HEK293 (cell line): ENCODE results near the gene C2CD2L.
A peak's percentile ranks its signal among the peaks of the same experiment; 100 is the strongest.

Experiments
- CTCF ChIP-seq: fragments of 450-650 bp; formaldehyde crosslinking; IDR thresholded peaks from 2 replicates; pipeline ENCODE4 v1.5.1; 2016; ENCODE audit warnings: missing biosample characterization, missing genetic modification characterization
- EGR2 ChIP-seq: fragments of 450-650 bp; formaldehyde crosslinking; IDR thresholded peaks from 2 replicates; pipeline ENCODE4 v1.5.1; 2016; ENCODE audit warnings: low read depth, missing biosample characterization, missing genetic modification characterization
- FEZF1 ChIP-seq: fragments of 450-650 bp; formaldehyde crosslinking; IDR thresholded peaks from 2 replicates; pipeline ENCODE4 v1.5.1; 2016; ENCODE audit warnings: missing biosample characterization, missing genetic modification characterization
- SALL2 ChIP-seq: fragments of 450-650 bp; formaldehyde crosslinking; IDR thresholded peaks from 2 replicates; pipeline ENCODE4 v1.5.0; 2017; ENCODE audit warnings: missing biosample characterization, mild to moderate bottlenecking, missing genetic modification characterization, borderline replicate concordance
- TSHZ1 ChIP-seq: fragments of 450-650 bp; formaldehyde crosslinking; IDR thresholded peaks from 2 replicates; pipeline ENCODE4 v1.5.1; 2016; ENCODE audit warnings: missing biosample characterization, missing genetic modification characterization, borderline replicate concordance
- YY1 ChIP-seq: fragments of 450-650 bp; formaldehyde crosslinking; IDR thresholded peaks from 2 replicates; pipeline ENCODE4 v1.5.1; 2018; ENCODE audit warnings: missing biosample characterization, missing genetic modification characterization
- ZBTB11 ChIP-seq: fragments of 450-650 bp; formaldehyde crosslinking; conservative IDR thresholded peaks from 2 replicates; pipeline ENCODE4 v1.5.1; 2016; ENCODE audit warnings: low read depth, missing biosample characterization, missing genetic modification characterization
- ZBTB20 ChIP-seq: fragments of 450-650 bp; formaldehyde crosslinking; IDR thresholded peaks from 2 replicates; pipeline ENCODE4 v1.5.1; 2016; ENCODE audit warnings: missing biosample characterization, missing genetic modification characterization
- ZBTB26 ChIP-seq: fragments of 450-650 bp; formaldehyde crosslinking; optimal IDR thresholded peaks from 2 replicates; pipeline ENCODE3; 2016; ENCODE audit warnings: missing biosample characterization, mild to moderate bottlenecking, missing genetic modification characterization
- ZNF18 ChIP-seq: fragments of 450-650 bp; formaldehyde crosslinking; IDR thresholded peaks from 2 replicates; pipeline ENCODE4 v1.5.1; 2016; ENCODE audit warnings: missing biosample characterization, missing genetic modification characterization
- ZNF26 ChIP-seq: fragments of 450-650 bp; formaldehyde crosslinking; IDR thresholded peaks from 2 replicates; pipeline ENCODE4 v1.5.1; 2016; ENCODE audit warnings: missing biosample characterization, missing genetic modification characterization
- ZNF324 ChIP-seq: fragments of 450-650 bp; formaldehyde crosslinking; IDR thresholded peaks from 2 replicates; pipeline ENCODE4 v1.5.1; 2016; ENCODE audit warnings: missing biosample characterization, missing genetic modification characterization
- ZNF362 ChIP-seq: fragments of 450-650 bp; formaldehyde crosslinking; IDR thresholded peaks from 2 replicates; pipeline ENCODE4 v1.5.1; 2016; ENCODE audit warnings: missing biosample characterization, missing genetic modification characterization
- ZNF488 ChIP-seq: fragments of 450-650 bp; formaldehyde crosslinking; IDR thresholded peaks from 2 replicates; pipeline ENCODE4 v1.5.1; 2016; ENCODE audit warnings: missing biosample characterization, missing genetic modification characterization
- ZNF558 ChIP-seq: fragments of 450-650 bp; formaldehyde crosslinking; IDR thresholded peaks from 2 replicates; pipeline ENCODE4 v1.5.1; 2016; ENCODE audit warnings: missing biosample characterization, missing genetic modification characterization
- ZNF560 ChIP-seq: fragments of 450-650 bp; formaldehyde crosslinking; IDR thresholded peaks from 2 replicates; pipeline ENCODE4 v1.5.1; 2017; ENCODE audit warnings: missing biosample characterization, missing genetic modification characterization, borderline replicate concordance
- ZNF561 ChIP-seq: fragments of 450-650 bp; IDR thresholded peaks from 2 replicates; pipeline ENCODE4 v1.5.1; 2018; ENCODE audit warnings: missing biosample characterization, missing genetic modification characterization, borderline replicate concordance
- ZNF580 ChIP-seq: fragments of 450-650 bp; formaldehyde crosslinking; IDR thresholded peaks from 2 replicates; pipeline ENCODE4 v1.5.1; 2016; ENCODE audit warnings: missing biosample characterization, missing genetic modification characterization
- ZNF654 ChIP-seq: fragments of 450-650 bp; formaldehyde crosslinking; IDR thresholded peaks from 2 replicates; pipeline ENCODE4 v1.5.1; 2016; ENCODE audit warnings: low read depth, missing biosample characterization, missing genetic modification characterization
- ZNF76 ChIP-seq: fragments of 450-650 bp; formaldehyde crosslinking; IDR thresholded peaks from 2 replicates; pipeline ENCODE4; 2016; ENCODE audit warnings: low read depth, missing biosample characterization, missing genetic modification characterization, borderline replicate concordance
- ZNF785 ChIP-seq: fragments of 450-650 bp; formaldehyde crosslinking; IDR thresholded peaks from 2 replicates; pipeline ENCODE4 v1.5.1; 2016; ENCODE audit warnings: missing biosample characterization, missing genetic modification characterization
- ZNF791 ChIP-seq: fragments of 450-650 bp; formaldehyde crosslinking; IDR thresholded peaks from 2 replicates; pipeline ENCODE4 v1.5.1; 2016; ENCODE audit warnings: missing biosample characterization, missing genetic modification characterization
- ZSCAN30 ChIP-seq: fragments of 450-650 bp; IDR thresholded peaks from 2 replicates; pipeline ENCODE4 v1.5.1; 2018; ENCODE audit warnings: missing biosample characterization, mild to moderate bottlenecking, missing genetic modification characterization, moderate library complexity

C2CD2L gene

GRCh38 chr11:119101759-119102423, 5.3 kb upstream of the C2CD2L start, which contains the start of gene DPAGT1 (continued):
- TF ChIP-seq ZNF785 (tag by site-specific recombination) (no peak), ZNF791 (tag by site-specific recombination) (no peak), ZBTB26 (tag by site-specific recombination) (peak; percentile 35), EGR2 (tag by site-specific recombination) (peak; percentile 59; the same call in 1 of the 2 replicates), ZNF488 (tag by site-specific recombination) (no peak), ZSCAN30 (peak; percentile 4; the same call in 1 of the 2 replicates), ZNF560 (tag by site-specific recombination) (no peak), ZNF76 (tag by site-specific recombination) (peak; percentile 84), ZNF654 (tag by site-specific recombination) (no peak), ZNF18 (tag by site-specific recombination) (no peak), ZNF362 (tag by site-specific recombination) (no peak), TSHZ1 (no peak), ZBTB11 (tag by site-specific recombination) (peak; percentile 99), ZNF561 (tag by site-specific recombination) (0 out of 2 replicates have a peak, but pooled peaks have one; percentile 52), ZBTB20 (tag by site-specific recombination) (peak; percentile 51; the same call in 1 of the 2 replicates), ZNF580 (tag by site-specific recombination) (peak; percentile 94), ZNF26 (tag by site-specific recombination) (no peak), SALL2 (tag by site-specific recombination) (no peak), FEZF1 (tag by site-specific recombination) (no peak), YY1 (tag by site-specific recombination) (peak; percentile 98), ZNF324 (tag by site-specific recombination) (no peak; the same call in none of the 2 replicates), ZNF558 (tag by site-specific recombination) (no peak), CTCF (tag by site-specific recombination) (no peak)
